Right forelimb (tissue), 1 donor: Measurements from ENCODE around the gene ADARB1.
"Not testable (repeated sequence)": the region's sequence is repeated elsewhere in the genome, so short reads cannot be mapped to it uniquely, and the experiment has no call there.

Experiments used
- DNase-seq: peaks from one replicate; pipeline ENCODE4 v3.0.0-alpha.2; 2018

Gene ADARB1, protein sequence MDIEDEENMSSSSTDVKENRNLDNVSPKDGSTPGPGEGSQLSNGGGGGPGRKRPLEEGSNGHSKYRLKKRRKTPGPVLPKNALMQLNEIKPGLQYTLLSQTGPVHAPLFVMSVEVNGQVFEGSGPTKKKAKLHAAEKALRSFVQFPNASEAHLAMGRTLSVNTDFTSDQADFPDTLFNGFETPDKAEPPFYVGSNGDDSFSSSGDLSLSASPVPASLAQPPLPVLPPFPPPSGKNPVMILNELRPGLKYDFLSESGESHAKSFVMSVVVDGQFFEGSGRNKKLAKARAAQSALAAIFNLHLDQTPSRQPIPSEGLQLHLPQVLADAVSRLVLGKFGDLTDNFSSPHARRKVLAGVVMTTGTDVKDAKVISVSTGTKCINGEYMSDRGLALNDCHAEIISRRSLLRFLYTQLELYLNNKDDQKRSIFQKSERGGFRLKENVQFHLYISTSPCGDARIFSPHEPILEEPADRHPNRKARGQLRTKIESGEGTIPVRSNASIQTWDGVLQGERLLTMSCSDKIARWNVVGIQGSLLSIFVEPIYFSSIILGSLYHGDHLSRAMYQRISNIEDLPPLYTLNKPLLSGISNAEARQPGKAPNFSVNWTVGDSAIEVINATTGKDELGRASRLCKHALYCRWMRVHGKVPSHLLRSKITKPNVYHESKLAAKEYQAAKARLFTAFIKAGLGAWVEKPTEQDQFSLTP

DNA sequence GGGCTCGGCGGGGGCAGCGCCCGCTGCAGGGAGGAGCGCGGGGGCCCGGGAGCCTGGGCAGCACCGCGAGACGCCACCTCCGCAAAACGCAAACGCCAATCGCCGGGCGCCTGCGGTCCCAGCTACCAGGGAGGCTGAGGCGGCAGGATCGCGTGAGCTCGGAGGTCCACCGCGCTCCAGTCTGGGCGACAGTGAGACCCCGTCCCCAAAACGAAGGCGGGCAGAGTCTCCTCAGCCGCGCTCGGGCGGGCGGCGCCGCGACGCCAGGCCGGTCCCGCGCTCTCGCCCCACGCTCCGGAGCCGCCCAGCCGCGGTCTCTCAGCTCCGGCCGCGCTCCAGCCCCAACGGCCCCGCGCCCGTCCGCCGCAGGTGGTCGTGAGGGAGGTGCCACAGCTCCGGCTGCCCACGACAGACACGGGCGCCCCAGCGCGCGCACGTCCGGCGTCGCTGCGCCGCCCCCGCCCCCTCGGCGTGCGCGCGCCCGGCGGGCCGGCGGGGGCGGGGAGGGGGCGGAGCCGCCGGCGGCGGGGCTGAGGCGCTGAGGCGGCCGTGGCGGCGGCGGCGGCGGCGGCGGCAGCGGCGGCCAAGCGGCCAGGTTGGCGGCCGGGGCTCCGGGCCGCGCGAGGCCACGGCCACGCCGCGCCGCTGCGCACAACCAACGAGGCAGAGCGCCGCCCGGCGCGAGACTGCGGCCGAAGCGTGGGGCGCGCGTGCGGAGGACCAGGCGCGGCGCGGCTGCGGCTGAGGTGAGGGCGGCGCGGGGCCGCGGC is at the start of gene ADARB1:
ADARB1 (plus strand) TSS at position 533 of the 770 bp plus-strand sequence. CDS start 97,077 bp downstream, outside the sequence.
- peak; percentile 81 for DNase-seq

DNA sequence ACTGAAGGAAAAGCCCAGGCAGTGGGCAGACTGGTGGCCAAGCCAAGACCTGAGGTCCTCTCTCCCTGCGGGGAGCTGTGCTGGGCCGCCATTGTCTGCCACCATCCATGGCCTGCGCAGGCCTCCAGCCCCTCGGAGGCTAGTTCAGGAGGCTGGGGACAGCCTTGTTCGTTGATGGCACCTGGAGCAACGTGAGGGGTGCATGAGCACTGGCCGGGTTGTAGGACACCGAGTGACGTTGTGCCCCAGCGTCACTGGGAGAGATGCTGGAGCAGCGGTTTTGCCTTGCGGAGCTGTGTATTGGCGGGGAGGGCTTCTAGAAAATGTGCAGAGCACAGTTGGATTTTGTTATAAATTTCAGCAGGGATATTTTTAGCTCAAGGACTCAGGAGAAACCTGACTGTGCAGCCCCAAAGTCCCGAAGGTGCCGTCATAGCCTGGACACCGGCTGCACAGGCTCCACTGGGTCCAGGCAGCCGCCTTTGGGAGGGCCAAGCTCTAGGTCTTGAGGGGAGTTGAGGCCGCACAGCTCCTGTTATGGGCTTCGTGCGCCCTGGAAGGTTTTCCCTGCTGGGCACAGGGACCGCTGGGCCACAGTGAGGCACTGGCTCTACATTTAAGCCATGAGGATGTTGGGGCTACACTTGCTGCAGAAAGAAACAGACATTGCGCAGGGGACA is 48.2 kb upstream of the ADARB1 start:
- no peak for DNase-seq

DNA sequence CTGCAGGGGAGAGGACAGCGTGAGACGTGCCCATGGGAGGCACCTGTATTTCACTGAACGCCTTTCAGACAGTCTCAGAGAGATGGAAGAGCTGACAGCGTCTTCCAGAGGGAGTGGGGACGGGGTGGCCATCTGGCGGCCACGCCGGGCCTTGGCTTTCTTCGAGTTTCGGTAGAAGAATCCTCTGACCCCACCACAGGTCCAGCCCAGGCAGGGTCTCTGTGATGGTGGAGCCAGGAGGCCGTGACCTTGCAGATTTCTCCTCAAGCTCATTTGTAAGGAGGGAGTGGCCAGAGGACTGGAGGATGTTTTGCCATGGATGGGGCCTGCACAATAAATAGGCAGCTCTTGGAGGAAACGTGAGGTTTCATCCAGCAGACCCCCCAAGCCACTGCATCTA is 47.6 kb upstream of the ADARB1 start:
- DNase-seq, result no peak

DNA sequence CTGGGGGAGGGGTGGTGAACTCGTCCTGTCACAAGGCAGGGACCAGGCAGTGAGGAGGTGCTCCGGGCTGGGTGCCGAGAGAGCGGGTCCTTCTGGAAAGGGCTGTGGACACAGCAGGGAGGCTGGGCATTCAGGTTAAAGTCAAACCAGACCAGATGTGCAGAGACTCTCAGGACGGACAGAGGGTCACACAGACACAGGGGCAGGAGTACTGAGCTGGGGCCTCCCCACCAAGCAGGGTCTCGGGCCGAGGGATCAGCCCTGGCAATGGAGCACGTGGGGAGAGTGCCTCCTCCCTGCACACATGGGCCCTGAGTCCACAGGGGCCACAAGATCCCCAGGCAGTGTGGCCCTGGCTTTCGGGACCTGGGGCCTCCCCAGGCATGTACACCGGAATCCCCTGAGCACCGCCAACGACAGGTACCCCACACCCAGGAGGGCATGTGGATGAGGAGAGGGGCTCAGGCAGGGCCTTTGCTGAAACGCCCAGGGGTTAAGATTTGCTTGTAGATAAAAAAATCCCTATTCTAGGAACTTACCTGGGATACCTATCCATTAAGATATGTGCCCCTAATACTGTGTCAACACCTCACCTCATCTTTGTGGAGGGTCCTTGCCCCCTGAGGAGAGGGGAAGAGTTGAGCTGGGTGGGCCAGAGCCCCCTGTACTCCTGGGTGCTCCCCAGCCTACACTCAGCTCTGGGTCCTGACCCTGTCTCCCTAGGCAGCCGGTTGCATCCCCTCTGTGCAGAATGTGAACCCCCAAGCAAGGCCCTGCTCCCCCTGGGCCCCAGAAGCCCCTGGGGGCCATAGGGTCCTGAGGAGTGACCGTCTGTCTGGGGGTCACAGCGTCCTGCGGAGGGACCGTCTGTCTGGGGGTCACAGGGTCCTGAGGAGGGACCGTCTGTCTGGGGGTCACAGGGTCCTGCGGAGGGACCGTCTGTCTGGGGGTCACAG is 46.9 kb upstream of the ADARB1 start:
- DNase-seq, result no peak

DNA sequence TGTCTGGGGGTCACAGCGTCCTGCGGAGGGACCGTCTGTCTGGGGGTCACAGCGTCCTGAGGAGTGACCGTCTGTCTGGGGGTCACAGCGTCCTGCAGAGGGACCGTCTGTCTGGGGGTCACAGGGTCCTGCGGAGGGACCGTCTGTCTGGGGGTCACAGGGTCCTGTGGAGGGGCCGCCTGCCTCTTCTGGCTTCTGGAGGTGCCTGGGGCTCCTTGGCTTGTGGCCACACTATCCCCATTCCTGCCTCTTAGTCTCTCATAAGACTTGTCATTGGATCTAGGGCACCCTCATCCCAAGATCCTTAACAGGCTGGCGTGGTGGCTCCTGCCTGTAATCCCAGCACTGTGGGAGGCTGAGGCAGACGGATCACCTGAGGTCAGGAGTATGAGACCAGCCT is 45.7 kb upstream of the ADARB1 start:
- not testable (repeated sequence) for DNase-seq

DNA sequence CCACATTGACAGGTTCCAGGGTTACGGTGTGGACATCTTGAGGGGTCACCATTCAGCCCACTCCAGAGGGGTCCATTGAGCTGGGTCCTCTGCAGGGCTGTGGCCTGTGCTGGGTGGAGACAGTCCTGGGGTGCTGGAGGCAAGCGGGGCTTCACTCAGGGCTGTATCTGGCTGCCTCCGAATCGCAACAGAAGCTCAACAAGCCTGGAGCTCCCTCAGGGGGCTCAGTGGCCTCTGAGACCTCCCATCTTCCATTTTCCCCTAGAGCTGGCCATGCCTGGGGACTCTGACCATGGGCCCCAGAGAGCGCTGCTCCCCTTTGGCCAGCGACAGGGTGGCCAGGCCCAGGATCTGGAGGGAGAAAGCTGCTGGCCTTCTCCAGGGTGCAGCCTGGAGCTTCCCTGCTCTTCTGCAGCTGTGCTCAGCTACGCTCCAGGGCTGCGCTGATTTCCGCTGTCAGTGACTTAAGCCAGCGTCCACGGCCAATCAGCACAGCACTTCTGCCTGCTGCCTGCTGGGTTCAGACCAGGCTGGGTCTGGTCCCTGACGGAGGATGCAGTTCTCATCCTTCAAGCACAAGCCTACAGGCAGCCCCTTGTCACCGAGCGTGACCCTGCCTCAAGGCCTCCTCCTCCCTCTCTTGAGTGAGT is 45.0 kb upstream of the ADARB1 start:
- peak; percentile 81 for DNase-seq

DNA sequence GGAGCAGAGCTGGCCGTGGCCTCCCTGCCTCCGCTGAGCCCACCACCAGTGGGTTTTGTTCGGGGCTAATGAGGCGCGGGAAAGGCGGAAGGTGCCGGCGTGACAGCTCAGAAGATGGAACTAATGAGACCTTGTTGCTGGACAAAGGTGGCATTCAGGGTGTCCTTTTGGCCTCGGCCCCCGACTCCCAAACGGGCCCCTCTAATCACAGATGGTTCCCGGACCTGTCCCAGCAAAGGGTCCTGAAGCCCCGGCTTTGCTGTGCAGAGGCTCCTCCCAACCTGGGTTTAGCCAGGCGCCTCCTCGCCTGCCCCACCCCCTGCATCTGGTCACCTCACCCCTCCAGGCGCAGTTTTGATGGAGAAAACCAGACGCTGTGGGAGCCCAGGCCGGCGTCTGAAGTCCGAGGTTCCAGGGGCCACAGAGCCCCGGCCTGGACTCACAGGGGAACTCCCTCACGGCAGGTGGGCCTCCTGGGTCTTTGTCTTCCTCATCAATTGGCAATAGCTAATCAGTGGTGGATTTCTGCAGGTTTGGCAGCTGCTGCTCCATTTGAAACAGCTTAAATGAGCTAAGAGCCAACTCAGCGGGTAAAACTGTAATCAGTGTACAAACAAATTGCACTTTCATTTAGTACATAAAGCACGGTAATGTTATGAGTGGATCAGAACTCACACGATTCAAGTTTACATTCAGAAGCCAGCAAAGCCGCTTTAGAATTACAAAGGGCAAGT is 44.3 kb upstream of the ADARB1 start:
- no peak for DNase-seq

DNA sequence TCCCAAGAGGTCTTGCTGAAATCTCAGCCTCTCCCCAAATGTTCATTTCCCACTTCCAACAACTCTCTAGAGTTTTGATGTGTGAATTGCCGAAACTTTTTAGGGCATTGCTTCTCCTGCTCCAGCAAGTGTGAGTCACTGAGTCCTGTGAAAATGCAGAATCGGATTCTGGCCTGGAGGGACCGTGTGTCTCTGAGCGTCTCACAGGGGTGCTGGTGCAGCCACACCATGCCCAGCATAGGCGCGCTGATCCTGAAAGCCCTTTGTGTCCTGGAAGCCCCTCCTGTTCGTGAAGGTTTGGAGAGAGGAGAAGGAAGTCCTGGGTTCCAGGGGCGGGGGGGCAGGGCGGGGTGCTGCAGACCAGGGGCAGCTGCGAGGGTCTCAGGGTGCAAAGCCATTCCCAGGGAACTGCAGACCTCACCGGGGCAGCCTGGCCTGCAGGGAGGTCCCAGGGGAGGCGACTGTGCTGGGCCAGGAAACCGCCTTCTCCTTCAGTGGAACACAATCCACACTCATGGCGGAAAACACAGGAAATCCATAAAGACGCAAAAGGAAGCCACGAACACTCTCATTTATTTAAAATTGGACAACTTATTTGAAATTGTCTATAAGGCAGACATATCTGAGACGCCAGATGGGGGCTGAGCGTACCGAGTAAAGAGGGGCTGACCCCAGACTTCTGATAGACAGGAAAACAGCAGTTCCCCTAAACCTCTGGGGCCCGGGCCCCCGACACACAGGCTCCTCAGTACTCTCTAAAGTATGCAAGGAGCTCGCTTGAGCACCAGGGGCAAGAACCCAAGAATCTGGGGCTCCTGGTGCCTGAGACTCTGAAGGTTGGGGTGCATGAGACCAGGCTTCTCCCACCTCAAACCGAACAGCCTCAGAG is 43.5 kb upstream of the ADARB1 start:
- no peak for DNase-seq

DNA sequence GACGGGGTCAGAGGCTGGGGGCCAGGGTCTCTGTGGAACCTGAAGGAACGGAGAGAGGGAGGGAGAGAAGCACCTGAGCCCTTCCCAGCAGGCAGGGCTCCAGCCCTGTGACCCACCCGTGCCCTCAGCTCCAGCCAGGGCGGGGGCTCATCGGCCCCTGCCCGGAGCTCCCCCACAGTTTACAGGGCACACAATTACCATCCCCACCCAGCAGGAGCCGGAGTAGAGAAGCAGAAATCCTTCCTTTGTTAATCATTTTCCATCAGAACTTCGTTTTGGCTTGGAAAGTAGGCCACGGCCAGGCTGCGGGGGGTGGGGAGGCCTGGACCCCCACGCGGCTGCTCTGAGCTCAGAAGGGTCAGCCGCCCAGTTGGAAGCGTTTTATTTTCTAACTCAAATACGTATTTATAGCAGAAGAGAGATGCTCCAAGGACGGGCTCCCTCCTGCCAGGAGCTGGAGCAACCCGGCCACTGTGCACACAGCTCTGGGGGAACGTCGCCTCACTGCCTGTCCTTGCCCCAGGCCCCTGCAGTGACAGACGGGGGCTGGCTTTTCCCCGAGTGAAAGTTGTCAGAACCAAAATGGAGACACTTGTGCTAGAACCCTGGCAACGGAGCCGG is 42.7 kb upstream of the ADARB1 start:
- DNase-seq, result no peak

DNA sequence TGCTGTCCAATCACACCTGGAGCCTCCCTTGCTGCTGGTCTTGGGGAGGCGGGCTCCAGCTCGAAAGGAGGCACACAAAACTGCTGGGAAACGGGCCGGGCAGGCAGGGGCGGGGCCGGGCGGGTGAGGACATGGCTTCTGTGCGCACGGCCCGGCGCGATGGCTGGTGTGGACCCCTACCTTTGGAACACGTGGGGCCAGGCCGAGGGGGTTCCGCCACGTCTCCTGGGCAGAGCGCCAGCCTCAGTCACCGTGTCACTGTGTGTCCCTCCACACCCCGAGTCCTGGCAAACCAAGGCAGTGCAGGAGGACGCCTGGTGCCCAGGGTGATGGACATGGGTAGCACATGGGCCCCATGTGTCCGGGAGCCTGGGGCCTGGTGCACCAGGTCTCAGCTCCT is 42.0 kb upstream of the ADARB1 start:
- no peak for DNase-seq

DNA sequence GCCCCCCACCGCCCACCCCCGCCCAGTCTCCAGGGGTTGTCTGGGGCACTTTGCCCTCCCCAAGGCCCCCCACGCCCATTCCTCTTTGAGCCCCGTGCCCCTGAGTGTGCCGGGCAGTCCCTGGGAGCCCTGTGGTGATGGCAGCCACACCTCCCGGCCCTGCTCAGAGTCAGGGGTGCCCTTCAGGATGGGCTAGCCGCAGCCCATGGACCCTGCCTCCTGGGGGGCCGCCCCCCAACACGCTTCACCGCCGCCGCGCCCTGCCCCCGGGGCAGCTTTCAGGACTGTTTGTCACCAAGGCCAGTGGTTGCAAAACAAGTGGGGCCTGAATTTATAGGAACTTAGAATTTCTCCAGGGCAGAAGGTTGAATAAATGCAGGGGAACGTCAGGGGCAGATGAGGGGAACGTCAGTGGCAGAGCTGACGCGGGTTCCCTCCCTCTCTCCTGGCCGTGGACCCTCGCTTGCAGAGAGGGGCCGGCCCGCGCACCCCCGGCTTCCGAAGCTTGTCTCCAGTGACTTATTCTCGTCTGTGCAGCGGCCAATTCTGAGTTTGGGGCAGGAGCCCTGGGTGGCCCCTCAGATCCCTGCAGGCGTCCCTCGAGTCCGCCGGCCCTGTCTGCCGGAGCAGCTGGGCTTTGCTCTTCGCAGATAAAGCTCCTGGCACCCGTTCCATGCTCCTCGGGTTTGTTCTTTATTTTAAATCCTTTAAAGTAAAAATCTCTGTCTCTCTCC is 41.2 kb upstream of the ADARB1 start:
- DNase-seq, result no peak

DNA sequence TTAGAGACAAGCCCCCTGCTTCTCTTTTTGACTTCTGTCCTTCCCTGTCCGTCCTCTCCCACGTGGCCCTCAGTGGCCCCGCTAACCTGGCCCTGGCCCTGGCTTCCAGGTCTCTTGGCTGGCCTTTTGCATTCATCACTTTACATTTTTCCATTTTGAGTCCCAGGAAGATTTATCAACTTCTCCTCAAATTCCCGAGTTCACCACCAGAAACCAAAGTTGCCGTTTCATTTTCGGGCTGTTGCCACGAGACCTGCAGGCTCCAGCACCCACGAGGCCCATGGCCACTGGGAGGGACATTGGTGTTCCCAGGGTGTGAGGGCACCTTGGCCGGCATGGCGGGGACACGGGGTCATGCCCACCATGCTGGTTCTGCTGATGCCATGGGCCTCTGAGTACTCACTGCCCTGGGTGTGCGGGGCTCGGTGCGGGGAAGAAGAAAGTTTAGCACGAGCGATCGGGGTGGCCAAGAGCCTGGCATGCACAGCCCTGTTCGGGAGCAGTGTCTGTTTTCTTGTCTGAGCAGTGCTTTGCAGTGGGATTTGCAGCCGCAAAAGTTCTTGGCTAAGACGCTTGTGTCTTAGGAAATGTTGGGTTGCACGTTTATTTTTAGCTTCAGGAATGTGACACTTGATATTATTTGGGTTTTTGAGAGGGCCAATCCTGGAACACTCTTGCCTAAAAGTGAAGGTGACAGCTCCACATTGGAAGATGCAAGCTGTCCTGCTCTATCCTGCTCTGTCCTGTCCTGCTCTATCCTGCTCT is 40.4 kb upstream of the ADARB1 start:
- no peak for DNase-seq

DNA sequence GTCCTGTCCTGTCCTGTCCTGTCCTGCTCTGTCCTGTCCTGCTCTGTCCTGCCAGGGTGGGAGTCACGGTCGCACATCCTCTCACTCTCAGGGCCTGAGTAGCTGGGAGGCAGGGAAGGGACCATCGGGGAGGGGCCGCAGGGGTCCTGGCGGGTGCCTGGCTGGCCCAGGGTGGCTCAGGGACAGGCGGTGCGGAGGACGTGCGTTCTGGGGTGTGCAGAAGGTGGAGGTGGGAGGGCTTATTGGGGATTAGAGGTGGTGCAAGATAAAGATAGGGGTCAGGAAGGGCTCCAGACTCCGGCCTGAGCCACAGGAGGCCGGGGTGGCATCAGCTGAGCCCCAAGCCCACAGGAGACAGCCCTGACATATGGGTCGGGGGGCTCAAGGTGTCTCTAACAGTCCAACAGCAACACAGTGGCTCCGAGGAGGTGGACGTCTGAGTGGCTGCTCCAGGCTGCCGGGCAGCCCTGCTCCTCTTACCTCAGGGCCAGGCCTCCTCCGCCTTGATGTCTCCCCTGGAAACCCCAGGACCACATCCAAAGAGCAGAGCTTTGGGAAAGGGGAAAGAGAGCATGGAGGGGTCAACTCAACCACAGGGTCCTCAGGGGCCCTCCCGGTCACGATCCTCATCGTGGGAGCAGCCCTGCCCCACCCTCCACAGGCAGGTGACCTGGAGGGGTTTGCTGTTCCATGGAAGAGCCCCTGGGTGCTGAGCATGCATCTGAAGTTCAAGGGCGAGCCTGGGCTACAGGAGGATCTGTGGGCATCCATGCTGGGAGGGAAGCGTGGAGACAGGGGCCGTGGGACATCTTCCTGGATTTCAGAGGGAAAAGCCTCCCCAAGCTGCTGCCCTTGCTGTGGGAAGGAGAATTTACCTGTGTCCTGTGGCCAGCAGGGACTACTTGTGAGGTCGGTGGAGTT is 39.6 kb upstream of the ADARB1 start:
- DNase-seq, result no peak

DNA sequence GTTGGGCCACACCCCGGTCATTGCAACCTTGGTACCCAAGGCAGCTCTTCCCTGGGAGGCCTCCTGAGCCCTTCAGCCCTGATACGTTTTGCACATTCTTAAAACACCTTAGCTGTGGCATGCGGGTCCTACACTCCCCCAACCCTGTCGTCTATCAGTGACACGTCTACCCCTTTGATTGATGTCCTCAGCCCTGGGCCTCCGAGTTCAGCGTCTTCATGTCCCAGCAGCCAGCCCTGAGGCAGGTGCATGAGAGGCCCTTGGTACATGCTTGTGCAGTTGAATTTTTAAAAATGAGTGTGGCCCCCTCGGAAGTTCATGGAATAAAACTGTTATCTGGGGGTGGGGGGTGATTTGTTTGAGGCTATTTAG is 38.9 kb upstream of the ADARB1 start:
- no peak for DNase-seq

DNA sequence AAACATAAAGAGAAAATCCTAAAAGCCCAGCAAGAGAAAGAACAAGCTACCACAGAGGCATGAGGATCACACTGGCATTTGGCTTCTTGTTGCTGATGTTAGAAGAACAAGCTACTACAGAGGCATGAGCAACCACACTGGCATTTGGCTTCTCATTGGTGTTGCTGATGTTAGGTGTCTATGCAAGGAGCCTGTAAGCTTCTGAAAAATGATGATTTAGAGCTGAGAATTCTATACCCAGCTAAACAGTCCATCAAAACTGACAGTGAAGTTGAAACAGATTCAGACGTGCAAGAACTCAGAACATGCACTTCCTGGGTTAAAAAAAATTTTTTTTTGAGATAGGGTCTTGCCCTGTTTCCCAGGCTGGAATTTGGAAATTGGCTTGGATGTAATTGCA is 37.8 kb upstream of the ADARB1 start:
- no peak for DNase-seq

DNA sequence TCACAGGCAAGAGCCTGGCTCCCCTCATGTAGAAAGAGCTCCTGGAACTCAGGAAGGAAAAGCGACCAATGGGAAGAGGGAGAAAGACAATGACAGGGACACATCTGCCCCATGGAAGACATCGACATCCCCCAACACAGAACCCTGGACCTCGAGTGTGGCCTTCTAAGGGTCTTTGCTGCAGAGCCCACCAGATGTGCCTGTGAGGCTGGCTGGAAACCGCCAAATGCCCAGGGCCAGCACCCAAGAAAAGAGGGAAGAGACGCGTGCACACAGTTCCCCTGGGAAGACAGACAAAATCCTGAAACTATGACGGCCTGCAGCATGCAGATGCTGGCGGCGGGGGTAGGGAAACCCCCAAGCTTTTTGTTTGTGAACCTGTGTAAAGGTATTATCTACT is 36.4 kb upstream of the ADARB1 start:
- no peak for DNase-seq
